Activated T-cell treated with anti-CD3 and anti-CD28 coated beads, Interleukin-2, amount 50 U/mL, for 24 hours (primary cell): ENCODE results near the gene ZNF629.
A peak's percentile ranks its signal among the peaks of the same experiment; 100 is the strongest.

Experiments used
- DNase-seq: peaks from one replicate; pipeline ENCODE4 v3.0.0-alpha.2; 2020
- H3K27ac Mint-ChIP-seq: 2 replicates; pipeline ENCODE4 v1.8.0; 2020; ENCODE audit warnings: mild to moderate bottlenecking, mixed read lengths
- H3K27me3 Mint-ChIP-seq: 2 replicates; pipeline ENCODE4 v1.8.0; 2020; ENCODE audit warnings: mixed read lengths
- H3K36me3 Mint-ChIP-seq: 2 replicates; pipeline ENCODE4 v1.8.0; 2020; ENCODE audit warnings: low read depth, mixed read lengths
- H3K4me1 Mint-ChIP-seq: 2 replicates; pipeline ENCODE4 v1.8.0; 2020; ENCODE audit warnings: low read depth, mixed read lengths
- H3K4me3 Mint-ChIP-seq: 2 replicates; pipeline ENCODE4 v1.8.0; 2020; ENCODE audit warnings: mild to moderate bottlenecking, moderate library complexity, mixed read lengths
- H3K9me3 Mint-ChIP-seq: 2 replicates; pipeline ENCODE4 v1.8.0; 2020; ENCODE audit warnings: mixed read lengths

The ZNF629 gene

GRCh38 chr16:30750876-30751465, 36.0 kb downstream of the ZNF629 start:
- Mint-ChIP-seq H3K4me3 (no peak overlapping the region), H3K9me3 (no peaks in the 10 kb centered on the region), H3K27ac (no peak overlapping the region), H3K4me1 (peaks cover 28% of the 10 kb centered on the region), H3K27me3 (no peaks in the 10 kb centered on the region), H3K36me3 (peaks cover 72% of the 10 kb centered on the region)
- no peak for DNase-seq

- H3K27ac Mint-ChIP-seq, result peak overlapping the region; percentile 76
- no peak for DNase-seq
- peak overlapping the region; percentile 92 for H3K4me3 Mint-ChIP-seq
- peaks cover 28% of the 10 kb centered on the region for H3K4me1 Mint-ChIP-seq
- no peaks in the 10 kb centered on the region for H3K27me3 Mint-ChIP-seq
- H3K9me3 Mint-ChIP-seq, result no peaks in the 10 kb centered on the region
- peaks cover 67% of the 10 kb centered on the region for H3K36me3 Mint-ChIP-seq
These were observed 36.8 kb downstream of the ZNF629 start for GRCh38 chr16:30750201-30750600.

GRCh38 chr16:30748634-30749445, 38.2 kb downstream of the ZNF629 start:
- H3K27me3 Mint-ChIP-seq, result no peaks in the 10 kb centered on the region
- H3K9me3 Mint-ChIP-seq, result no peaks in the 10 kb centered on the region
- H3K4me3 Mint-ChIP-seq, result peak overlapping the region; percentile 92
- H3K4me1 Mint-ChIP-seq, result peaks cover 28% of the 10 kb centered on the region
- H3K36me3 Mint-ChIP-seq, result peaks cover 63% of the 10 kb centered on the region
- no peak for DNase-seq
- H3K27ac Mint-ChIP-seq, result peak overlapping the region; percentile 95

GRCh38 chr16:30747799-30748633, 39.0 kb downstream of the ZNF629 start, which contains the start of gene PHKG2:
Gene PHKG2 (plus strand): TSS chr16:30748425. CDS start chr16:30748821, 396 bp downstream.
- Mint-ChIP-seq H3K27ac (peak within 1 kb of the TSS; percentile 95), H3K4me3 (peak within 1 kb of the TSS; percentile 92), H3K9me3 (no peaks in the 10 kb centered on the region), H3K4me1 (peaks cover 28% of the 10 kb centered on the region), H3K27me3 (no peaks in the 10 kb centered on the region), H3K36me3 (peaks cover 64% of the 10 kb centered on the region)
- DNase-seq, result peak; percentile 97

- peaks cover 28% of the 10 kb centered on the region for H3K4me1 Mint-ChIP-seq
- no peak for DNase-seq
- H3K27me3 Mint-ChIP-seq, result no peaks in the 10 kb centered on the region
- H3K27ac Mint-ChIP-seq, result peak overlapping the region; percentile 95
- H3K4me3 Mint-ChIP-seq, result peak overlapping the region; percentile 92
- no peaks in the 10 kb centered on the region for H3K9me3 Mint-ChIP-seq
- peaks cover 64% of the 10 kb centered on the region for H3K36me3 Mint-ChIP-seq
These were observed 39.7 kb downstream of the ZNF629 start for GRCh38 chr16:30747331-30747730.

GRCh38 chr16:30746638-30747175, 40.3 kb downstream of the ZNF629 start:
- H3K27me3 Mint-ChIP-seq, result no peaks in the 10 kb centered on the region
- DNase-seq, result no peak
- H3K4me1 Mint-ChIP-seq, result peaks cover 28% of the 10 kb centered on the region
- H3K9me3 Mint-ChIP-seq, result no peaks in the 10 kb centered on the region
- no peak overlapping the region for H3K27ac Mint-ChIP-seq
- peaks cover 65% of the 10 kb centered on the region for H3K36me3 Mint-ChIP-seq
- H3K4me3 Mint-ChIP-seq, result no peak overlapping the region

GRCh38 chr16:30745082-30745481, 41.9 kb downstream of the ZNF629 start:
- no peak overlapping the region for H3K4me3 Mint-ChIP-seq

GRCh38 chr16:30744183-30744582, 42.8 kb downstream of the ZNF629 start:
- Mint-ChIP-seq H3K27me3 (no peaks in the 10 kb centered on the region), H3K4me1 (peaks cover 32% of the 10 kb centered on the region), H3K27ac (peak overlapping the region; percentile 71), H3K36me3 (peaks cover 65% of the 10 kb centered on the region), H3K9me3 (no peaks in the 10 kb centered on the region), H3K4me3 (no peak overlapping the region)
- no peak for DNase-seq

More at GRCh38 chr16:30745082-30745481, 41.9 kb downstream of the ZNF629 start:
- peaks cover 65% of the 10 kb centered on the region for H3K36me3 Mint-ChIP-seq
- no peaks in the 10 kb centered on the region for H3K9me3 Mint-ChIP-seq
- peak overlapping the region; percentile 50 for H3K27ac Mint-ChIP-seq
- no peak for DNase-seq
- H3K4me1 Mint-ChIP-seq, result peaks cover 38% of the 10 kb centered on the region
- no peaks in the 10 kb centered on the region for H3K27me3 Mint-ChIP-seq

- Mint-ChIP-seq H3K36me3 (peaks cover 69% of the 10 kb centered on the region), H3K27ac (peak overlapping the region; percentile 70), H3K4me1 (peaks cover 33% of the 10 kb centered on the region), H3K9me3 (no peaks in the 10 kb centered on the region), H3K27me3 (no peaks in the 10 kb centered on the region), H3K4me3 (no peak overlapping the region)
- no peak for DNase-seq
These were observed 43.3 kb downstream of the ZNF629 start for GRCh38 chr16:30743716-30744115.

GRCh38 chr16:30741461-30741914, 45.5 kb downstream of the ZNF629 start:
- H3K9me3 Mint-ChIP-seq, result no peaks in the 10 kb centered on the region
- no peak for DNase-seq
- no peaks in the 10 kb centered on the region for H3K27me3 Mint-ChIP-seq
- H3K4me1 Mint-ChIP-seq, result peaks cover 21% of the 10 kb centered on the region
- peaks cover 84% of the 10 kb centered on the region for H3K36me3 Mint-ChIP-seq
- H3K4me3 Mint-ChIP-seq, result no peak overlapping the region
- H3K27ac Mint-ChIP-seq, result peak overlapping the region; percentile 31

- peak overlapping the region; percentile 85 for H3K27ac Mint-ChIP-seq
- no peaks in the 10 kb centered on the region for H3K9me3 Mint-ChIP-seq
- no peaks in the 10 kb centered on the region for H3K27me3 Mint-ChIP-seq
- DNase-seq, result no peak
- H3K36me3 Mint-ChIP-seq, result peaks cover 92% of the 10 kb centered on the region
- peaks cover 21% of the 10 kb centered on the region for H3K4me1 Mint-ChIP-seq
- H3K4me3 Mint-ChIP-seq, result no peak overlapping the region
These were observed 46.4 kb downstream of the ZNF629 start for GRCh38 chr16:30740364-30741251.

- H3K4me1 Mint-ChIP-seq, result peaks cover 21% of the 10 kb centered on the region
- H3K27me3 Mint-ChIP-seq, result no peaks in the 10 kb centered on the region
- no peak overlapping the region for H3K4me3 Mint-ChIP-seq
- no peak for DNase-seq
- H3K9me3 Mint-ChIP-seq, result no peaks in the 10 kb centered on the region
- H3K27ac Mint-ChIP-seq, result peak overlapping the region; percentile 50
- H3K36me3 Mint-ChIP-seq, result peaks cover 94% of the 10 kb centered on the region
These were observed 47.7 kb downstream of the ZNF629 start for GRCh38 chr16:30738984-30739951.
